ENCODE measurements around the gene RANGRF.
"Not testable (repeated sequence)": the region's sequence is repeated elsewhere in the genome, so short reads cannot be mapped to it uniquely, and the experiment has no call there.

- TF ChIP-seq, protein P1, sequence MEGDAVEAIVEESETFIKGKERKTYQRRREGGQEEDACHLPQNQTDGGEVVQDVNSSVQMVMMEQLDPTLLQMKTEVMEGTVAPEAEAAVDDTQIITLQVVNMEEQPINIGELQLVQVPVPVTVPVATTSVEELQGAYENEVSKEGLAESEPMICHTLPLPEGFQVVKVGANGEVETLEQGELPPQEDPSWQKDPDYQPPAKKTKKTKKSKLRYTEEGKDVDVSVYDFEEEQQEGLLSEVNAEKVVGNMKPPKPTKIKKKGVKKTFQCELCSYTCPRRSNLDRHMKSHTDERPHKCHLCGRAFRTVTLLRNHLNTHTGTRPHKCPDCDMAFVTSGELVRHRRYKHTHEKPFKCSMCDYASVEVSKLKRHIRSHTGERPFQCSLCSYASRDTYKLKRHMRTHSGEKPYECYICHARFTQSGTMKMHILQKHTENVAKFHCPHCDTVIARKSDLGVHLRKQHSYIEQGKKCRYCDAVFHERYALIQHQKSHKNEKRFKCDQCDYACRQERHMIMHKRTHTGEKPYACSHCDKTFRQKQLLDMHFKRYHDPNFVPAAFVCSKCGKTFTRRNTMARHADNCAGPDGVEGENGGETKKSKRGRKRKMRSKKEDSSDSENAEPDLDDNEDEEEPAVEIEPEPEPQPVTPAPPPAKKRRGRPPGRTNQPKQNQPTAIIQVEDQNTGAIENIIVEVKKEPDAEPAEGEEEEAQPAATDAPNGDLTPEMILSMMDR (IDR thresholded peaks at IDR 0.05): not testable (repeated sequence)
- not testable (repeated sequence) for TF ChIP-seq POLR2A (IDR thresholded peaks at IDR 0.05)
These were observed 37.1 kb upstream of the RANGRF start for GRCh38 chr17:8251411-8251810.

All from body of pancreas (tissue), 4 donors.